GM21723 (cell line): ENCODE measurements around the gene NEK6.

Source experiments
- ATAC-seq: cut with Tn5 transposase; IDR thresholded peaks from one replicate; pipeline ENCODE4 v1.9.1; 2021; ENCODE audit warnings: mild to moderate bottlenecking, moderate library complexity; ENCODE audit not compliant: unreplicated experiment

The NEK6 gene

GRCh38 chr9:124349675-124350493 is 92.1 kb downstream of the NEK6 start:
- ATAC-seq, result no peak

GRCh38 chr9:124350494-124351263 is 92.9 kb downstream of the NEK6 start:
- no peak for ATAC-seq

- no peak for ATAC-seq
Observed at GRCh38 chr9:124351672-124352468, 94.1 kb downstream of the NEK6 start.

DNA sequence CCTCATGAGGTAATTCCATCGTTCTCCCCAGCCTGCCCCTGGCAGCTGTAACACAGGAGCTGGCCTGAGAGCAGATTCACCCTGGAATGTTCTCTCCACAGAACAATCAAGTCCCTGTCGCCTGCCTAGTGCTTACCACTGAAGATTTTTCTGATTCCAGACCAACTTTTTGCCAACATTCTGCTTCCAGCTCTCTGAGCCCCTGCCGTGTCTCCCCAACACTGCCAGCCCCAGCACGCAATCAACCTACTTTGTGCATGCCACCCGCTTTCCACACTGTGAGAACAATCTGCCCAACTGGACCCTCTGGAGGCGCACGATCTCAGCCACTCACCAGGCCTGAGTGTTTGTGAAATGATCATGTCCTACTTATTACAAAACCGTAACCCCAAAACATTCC is 94.9 kb downstream of the NEK6 start:
- ATAC-seq, result no peak

- no peak for ATAC-seq
Observed at GRCh38 chr9:124353166-124353768, 95.5 kb downstream of the NEK6 start.

DNA sequence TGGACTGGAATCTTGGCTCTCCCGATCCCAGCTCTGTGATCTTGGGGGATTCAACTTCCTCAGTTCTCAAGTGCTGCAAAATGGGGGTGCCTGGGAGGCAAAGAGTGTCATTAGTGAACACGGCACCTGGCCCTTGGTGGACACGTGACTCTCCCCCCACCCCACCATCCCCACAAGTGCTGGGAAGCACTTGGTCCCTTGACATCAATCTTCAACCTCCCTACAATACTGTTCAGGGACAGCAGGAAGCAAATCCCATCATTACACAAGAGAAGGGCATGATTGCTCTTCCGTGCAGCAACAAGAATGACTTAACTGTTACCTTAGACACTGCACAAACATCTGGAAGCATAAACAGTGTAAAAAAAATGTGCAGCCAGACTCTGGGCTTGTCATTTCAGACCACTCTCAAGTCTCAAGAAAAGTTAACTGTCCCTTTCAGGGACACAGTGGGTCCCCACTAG is 96.1 kb downstream of the NEK6 start:
- no peak for ATAC-seq

- ATAC-seq, result no peak
Observed at GRCh38 chr9:124354346-124355038, 96.7 kb downstream of the NEK6 start.

GRCh38 chr9:124355039-124355940 is 97.5 kb downstream of the NEK6 start:
- ATAC-seq, result no peak

- ATAC-seq, result no peak
Observed at GRCh38 chr9:124355941-124356744, 98.4 kb downstream of the NEK6 start.

DNA sequence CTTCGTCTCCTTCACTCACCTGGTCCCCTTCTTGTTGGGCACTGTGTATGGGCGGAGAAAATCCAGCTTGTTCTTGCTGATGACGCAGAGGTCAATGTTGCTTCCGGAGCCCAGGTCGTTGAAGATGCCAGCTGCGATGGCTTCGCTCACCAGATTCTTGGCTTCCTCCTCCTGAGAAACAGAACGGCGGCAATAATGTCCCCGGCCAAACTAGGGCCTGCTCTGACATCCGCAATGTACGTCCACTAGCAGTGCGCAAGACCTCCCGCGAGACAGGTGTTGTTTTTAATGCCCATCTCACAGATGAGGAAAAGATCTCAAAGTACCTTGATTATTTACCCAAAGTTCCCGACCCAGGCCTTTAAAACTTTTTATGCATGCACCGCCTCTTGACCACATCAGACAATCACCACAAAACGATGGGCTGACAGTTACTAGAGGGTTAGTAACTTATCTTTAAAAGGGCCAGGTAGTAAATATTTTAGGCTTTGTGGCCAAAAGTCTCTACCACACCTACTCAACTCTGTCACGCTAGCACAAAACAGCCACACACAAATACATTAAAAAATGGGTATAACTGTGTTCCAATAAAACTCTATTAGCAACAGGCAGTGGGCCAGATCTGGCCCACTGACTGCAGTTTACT is 99.1 kb downstream of the NEK6 start:
- no peak for ATAC-seq

DNA sequence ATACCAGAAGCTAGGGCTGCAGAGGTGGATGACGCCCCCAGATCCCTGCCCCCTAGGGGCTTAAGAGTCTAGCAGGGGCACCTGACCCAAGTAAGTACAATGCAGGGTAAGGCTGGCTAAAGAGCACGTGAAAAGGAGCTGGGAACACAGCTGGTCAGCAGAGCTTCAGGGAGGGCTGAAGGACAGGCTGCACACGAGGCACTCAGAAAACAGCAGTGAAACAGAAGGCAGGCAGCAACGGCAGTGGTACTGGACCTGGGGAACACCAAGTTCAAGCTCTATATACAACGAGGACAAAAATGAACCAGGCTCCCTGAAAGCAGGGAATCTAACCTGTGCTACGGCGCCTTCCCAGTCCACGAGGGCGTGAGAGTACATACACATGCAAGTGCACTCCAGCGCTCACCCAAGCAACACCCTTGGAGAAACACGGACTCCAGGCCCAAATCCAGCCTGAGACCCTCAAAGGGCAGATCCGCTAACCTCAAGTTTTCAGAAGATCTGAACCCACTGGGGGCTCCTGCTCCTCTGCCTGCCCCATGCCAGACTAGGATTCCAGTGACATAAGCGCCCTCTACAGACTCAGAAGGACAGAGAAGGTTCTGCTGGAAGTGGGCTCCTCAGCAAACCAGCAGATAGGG is 100.1 kb downstream of the NEK6 start:
- ATAC-seq, result no peak

- no peak for ATAC-seq
Observed at GRCh38 chr9:124358631-124359030, 100.9 kb downstream of the NEK6 start.

GRCh38 chr9:124359426-124359825 is 101.7 kb downstream of the NEK6 start:
- ATAC-seq, result no peak

DNA sequence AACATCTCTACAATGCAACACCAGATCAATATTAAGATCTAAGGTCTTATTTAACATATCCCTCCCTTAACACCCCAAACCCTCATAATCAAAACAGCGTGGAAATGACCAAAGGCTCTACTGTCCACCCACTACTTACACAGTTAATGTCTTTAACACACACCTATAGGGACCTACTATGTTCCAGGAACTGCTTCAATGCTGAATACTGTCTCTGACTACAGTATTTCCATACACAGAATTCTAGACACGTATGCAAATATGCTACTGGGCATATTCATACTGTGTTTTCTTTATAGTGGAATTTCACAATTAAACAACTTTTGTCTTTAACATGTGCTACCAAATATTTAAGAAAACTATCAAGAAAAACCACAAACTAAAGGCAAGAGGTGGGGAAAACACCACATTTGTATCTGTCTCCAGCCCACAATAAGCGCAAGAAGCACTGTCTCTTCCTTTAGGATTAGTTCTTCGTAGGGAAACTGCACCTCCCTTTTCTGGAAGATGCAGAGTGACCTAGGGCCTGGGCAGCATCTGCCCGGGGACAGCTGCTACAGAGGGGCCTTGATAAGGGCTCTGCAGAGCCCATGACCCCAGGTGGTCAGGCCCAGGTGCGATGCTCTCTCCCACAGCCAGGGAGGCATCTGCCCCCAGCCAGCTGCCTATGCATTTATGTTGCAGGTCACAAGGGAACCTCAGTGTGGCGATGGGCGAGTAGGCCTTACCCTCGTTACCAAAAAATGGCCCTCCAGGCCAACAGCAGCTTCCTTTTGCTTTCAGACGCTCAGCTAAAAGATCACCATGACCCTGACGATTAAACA is 102.3 kb downstream of the NEK6 start:
- ATAC-seq, result no peak

DNA sequence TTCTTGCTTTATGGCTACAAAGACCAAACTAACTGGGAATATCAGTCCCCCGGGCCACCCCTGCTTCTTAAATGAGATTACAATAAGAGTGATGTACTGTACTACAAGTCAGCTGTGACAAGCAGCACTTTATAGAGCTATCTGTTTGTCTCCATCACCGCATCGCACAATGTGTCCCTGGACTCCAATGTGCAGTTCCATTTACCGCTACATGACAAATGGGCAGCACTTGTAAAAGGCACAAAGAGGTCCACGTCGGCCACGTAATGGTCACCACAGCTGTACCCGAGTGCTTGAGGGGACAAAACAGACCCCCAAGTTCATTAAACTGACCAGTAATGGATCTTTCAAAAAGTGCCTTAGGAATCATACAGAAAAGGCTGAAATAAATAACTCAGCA is 103.4 kb downstream of the NEK6 start:
- no peak for ATAC-seq

DNA sequence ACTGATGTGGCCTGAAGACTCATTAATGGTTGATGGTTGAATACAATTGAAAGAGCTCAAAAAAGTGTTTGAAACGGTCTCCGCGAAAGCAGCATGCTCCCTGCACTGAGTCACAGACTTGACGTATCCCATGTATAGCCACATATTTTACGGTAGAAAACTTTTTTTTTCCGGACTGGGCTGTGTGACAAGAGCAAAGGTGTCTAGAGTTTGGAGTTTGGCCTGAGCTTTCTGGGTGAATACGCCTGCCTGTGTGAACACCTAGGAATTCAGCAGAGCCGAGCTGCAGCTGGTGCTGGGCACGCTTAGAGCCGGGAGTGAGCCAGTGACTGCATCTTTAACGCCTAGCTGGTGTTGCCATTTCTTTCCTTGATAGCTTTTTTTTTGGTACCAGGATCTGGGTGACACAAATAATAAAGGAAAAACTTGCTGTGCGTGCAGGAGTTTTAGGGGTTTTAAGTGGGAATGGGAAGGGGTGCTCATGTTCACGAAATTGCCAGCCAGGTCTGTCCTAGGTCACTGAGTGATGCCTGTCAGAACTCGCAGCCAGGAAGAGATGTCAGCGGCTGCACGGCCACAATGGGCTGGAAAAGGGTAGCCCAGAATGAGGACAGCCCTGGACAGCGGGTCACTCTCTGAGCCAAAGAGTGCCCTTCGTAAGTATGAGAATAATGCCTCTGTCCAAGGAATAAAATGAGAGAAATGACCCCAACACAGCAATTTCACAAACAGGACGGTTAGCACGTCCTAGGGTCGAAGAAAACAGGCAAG is 105.8 kb downstream of the NEK6 start:
- ATAC-seq, result no peak
